Measurements from ENCODE around the gene SERAC1. TPM values are rescaled to one million over a fixed set of nuclear protein-coding genes. Genes with fewer than 3 reads are reported as not detected.
A peak's percentile ranks its signal among the peaks of the same experiment; 100 is the strongest.
"Not testable (repeated sequence)": the region's sequence is repeated elsewhere in the genome, so short reads cannot be mapped to it uniquely, and the experiment has no call there.

Gene SERAC1
- total RNA-seq, 2 donors from 2014 or later, result 2.4 to 3.2 TPM

DNA sequence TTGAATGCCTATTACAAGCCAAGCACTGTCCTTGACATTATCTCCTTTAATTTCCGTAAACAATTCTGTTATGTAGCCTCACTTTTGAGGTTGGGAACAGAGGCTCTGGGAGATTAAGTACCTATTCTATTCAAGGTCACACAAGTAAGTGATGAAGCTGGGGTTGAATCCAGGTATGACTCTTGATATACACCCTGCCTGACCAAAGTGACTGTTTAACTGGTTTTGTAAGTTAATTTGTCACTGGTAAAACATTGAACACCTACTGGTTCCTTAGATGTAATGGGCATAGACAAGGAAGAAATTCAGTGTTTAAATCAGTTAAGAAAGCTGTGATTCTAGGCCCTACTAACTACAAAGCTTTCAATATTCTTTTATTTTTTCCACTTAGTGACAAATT lies 23.0 kb upstream of the SERAC1 start:
- no peaks in the 10 kb centered on the region for H3K4me1 Mint-ChIP-seq

DNA sequence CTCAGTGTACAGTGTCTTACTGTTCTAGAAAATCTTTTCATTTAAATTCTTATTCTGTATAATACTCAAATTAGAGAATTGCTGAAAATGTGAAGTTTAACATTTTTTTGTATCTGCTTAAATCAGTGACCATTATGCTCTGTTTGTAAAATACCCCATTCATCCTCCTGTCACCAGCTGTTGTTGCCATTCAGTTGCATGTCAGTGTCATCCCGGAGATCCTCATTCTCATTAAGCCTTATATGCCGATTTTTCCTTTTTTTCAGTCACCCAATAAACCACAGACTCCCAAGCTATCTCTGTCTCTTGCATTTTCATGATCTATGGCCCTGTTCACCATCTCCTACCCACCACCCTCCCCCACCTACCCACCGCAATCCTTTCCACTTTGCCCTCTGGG lies 20.5 kb upstream of the SERAC1 start:
- no peak for DNase-seq
- peaks cover 3% of the 10 kb centered on the region for H3K4me1 Mint-ChIP-seq
- H3K27ac Mint-ChIP-seq, result no peak overlapping the region
- H3K36me3 Mint-ChIP-seq (ENCODE audit: low read depth), result peaks cover 10% of the 10 kb centered on the region
- H3K9me3 ChIP-seq (ENCODE audit: control insufficient read depth, low read length, poor library complexity, severe bottlenecking), result no peaks in the 10 kb centered on the region
- H3K27me3 Mint-ChIP-seq, result no peaks in the 10 kb centered on the region
- no peak overlapping the region for H3K4me3 Mint-ChIP-seq
- no peak for ATAC-seq

More for the DNA sequence above, 23.0 kb upstream of the SERAC1 start:
- ATAC-seq (no peak), DNase-seq (no peak)
- peak overlapping the region; percentile 19 for H3K27ac Mint-ChIP-seq
- H3K9me3 ChIP-seq (ENCODE audit: control insufficient read depth, low read length, poor library complexity, severe bottlenecking), result no peaks in the 10 kb centered on the region
- H3K27me3 Mint-ChIP-seq, result no peaks in the 10 kb centered on the region
- no peak overlapping the region for H3K4me3 Mint-ChIP-seq
- H3K36me3 Mint-ChIP-seq (ENCODE audit: low read depth), result peaks cover 14% of the 10 kb centered on the region

DNA sequence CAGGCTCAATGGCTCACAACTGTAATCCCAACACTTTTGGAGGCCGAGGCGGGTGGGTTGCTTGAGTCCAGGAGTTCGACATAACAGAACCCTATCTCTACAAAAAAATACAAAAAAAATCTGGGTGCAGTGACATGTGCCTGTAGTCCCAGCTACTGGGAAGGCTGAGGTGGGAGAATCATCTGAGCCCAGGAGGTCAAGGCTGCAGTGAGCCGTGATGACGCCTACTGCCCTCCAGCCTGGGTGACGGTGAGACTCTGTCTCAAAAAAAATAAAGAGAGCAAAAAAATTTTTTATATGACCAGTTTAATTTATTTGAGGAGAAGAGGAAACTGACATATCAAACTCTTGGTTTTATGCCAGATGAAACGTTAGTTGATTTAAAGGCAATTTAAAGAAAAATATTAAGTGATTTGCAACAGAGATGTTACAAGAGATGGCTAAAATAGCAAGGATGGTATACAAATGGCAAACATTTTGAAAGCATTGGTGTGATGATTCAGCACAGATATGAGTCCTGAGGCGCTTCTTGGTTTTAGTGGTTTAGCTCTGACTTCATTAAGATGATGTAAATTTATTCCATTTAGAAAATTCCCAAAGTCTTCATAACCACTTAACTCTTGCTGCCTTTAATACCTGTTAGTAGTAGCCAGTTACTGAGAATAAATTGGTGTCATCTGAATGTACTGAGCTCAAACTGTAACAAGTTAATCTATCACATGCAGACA lies 17.8 kb upstream of the SERAC1 start:
- H3K4me3 Mint-ChIP-seq, result no peak overlapping the region
- peaks cover 6% of the 10 kb centered on the region for H3K36me3 Mint-ChIP-seq (ENCODE audit: low read depth)

DNA sequence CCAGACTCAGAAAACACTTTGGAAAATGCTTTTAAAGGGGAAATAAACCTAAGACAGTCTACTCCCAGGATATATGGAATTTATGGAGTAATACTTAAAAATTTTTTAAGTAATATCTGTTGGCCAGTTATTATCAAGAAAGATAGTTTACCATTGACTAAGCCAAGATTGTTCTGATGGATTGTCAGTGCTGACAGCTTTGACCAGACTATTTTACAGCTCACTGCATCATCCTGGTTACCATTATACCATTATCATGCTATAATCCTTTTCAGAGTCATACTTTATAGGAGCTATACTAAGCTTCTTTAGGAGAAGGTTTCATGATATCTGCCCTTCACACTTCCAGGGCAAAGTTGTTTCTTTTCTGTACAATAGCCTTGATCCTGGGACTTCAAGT lies 16.5 kb upstream of the SERAC1 start:
- H3K9me3 ChIP-seq (ENCODE audit: control insufficient read depth, low read length, poor library complexity, severe bottlenecking), result no peaks in the 10 kb centered on the region
- no peaks in the 10 kb centered on the region for H3K27me3 Mint-ChIP-seq
- H3K4me1 Mint-ChIP-seq, result peaks cover 6% of the 10 kb centered on the region
- ATAC-seq, result no peak
- no peak overlapping the region for H3K4me3 Mint-ChIP-seq
- H3K36me3 Mint-ChIP-seq (ENCODE audit: low read depth), result peaks cover 6% of the 10 kb centered on the region
- H3K27ac Mint-ChIP-seq, result no peak overlapping the region
- DNase-seq, result no peak

More for the DNA sequence above, 17.8 kb upstream of the SERAC1 start:
- DNase-seq, result no peak
- H3K4me1 Mint-ChIP-seq, result peaks cover 3% of the 10 kb centered on the region
- no peak overlapping the region for H3K27ac Mint-ChIP-seq
- no peaks in the 10 kb centered on the region for H3K27me3 Mint-ChIP-seq
- no peaks in the 10 kb centered on the region for H3K9me3 ChIP-seq (ENCODE audit: control insufficient read depth, low read length, poor library complexity, severe bottlenecking)
- no peak for ATAC-seq

DNA sequence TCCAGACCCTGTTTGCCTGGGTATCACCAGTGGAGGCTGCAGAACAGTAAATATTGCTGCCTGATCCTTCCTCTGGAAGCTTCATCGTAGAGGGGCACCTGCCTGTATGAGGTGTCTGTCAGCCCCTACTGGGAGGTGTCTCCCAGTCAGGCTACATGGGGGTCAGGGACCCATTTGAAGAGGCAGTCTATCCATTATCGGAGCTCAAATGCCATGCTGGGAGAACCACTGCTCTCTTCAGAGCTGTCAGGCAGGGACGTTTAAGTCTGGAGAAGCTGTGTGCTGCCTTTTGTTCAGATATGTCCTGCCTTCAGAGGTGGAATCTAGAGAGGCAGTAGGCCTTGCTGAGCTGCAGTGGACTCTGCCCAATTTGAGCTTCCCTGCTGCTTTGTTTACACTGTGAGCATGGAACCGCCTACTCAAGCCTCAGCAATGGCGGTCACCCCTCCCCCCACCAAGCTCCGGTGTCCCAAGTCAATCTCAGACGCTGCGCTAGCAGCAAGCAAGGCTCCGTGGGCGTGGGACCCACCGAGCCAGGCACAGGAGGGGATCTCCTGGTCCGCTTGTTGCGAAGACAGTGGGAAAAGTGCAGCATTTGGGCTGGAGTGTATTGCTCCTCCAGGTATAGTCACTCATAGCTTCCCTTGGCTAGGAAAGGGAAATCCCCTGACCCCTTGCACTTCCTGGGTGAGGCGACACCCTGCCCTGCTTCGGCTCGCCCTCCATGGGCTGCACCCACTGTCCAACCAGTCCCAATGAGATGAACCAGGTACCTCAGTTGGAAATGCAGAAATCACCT lies 15.3 kb upstream of the SERAC1 start:
- H3K9me3 ChIP-seq (ENCODE audit: control insufficient read depth, low read length, poor library complexity, severe bottlenecking); DNase-seq; H3K4me3 Mint-ChIP-seq; H3K27me3 Mint-ChIP-seq; H3K36me3 Mint-ChIP-seq (ENCODE audit: low read depth); H3K27ac Mint-ChIP-seq; ATAC-seq: not testable (repeated sequence)
- peaks cover 16% of the 10 kb centered on the region for H3K4me1 Mint-ChIP-seq

DNA sequence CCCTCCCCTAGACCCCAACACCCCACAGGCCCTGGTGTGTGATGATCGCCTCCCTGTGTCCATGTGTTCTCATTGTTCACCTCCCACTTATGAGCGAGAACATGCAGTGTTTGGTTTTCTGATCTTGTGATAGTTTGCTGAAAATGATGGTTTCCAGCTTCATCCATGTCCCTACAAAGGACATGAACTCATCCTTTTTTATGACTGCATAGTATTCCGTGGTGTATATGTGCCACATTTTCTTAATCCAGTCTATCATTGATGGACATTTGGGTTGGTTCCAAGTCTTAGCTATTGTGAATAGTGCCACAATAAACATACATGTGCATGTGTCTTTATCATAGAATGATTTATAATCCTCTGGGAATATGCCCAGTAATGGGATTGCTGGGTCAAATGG lies 9.7 kb upstream of the SERAC1 start:
- ATAC-seq; H3K4me3 Mint-ChIP-seq; H3K36me3 Mint-ChIP-seq (ENCODE audit: low read depth); H3K9me3 ChIP-seq (ENCODE audit: control insufficient read depth, low read length, poor library complexity, severe bottlenecking); H3K27ac Mint-ChIP-seq; H3K27me3 Mint-ChIP-seq; DNase-seq: not testable (repeated sequence)
- H3K4me1 Mint-ChIP-seq, result peaks cover 18% of the 10 kb centered on the region

DNA sequence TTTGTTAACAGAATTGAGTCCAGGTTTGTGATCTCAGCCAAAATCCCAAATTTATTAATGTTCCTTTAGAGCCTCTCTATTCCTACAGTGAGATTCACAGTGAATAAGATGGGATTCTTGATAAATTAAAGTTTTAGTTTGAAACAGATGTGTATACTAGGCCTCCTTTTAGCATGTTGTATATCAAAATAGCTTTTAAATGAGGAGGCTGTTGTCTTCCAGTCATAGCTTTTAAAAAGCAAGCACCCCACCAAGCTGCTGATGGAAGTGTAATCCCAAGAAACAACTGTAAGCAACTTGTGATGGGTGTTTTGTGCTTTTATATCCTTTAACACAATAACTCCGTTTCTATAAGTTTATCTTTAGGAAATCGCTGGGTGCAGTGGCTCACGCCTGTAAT lies 7.0 kb upstream of the SERAC1 start:
- Mint-ChIP-seq H3K4me3 (no peak overlapping the region), H3K36me3 (ENCODE audit: low read depth) (peaks cover 8% of the 10 kb centered on the region), H3K4me1 (peaks cover 25% of the 10 kb centered on the region), H3K27ac (no peak overlapping the region), H3K27me3 (no peaks in the 10 kb centered on the region)
- no peaks in the 10 kb centered on the region for H3K9me3 ChIP-seq (ENCODE audit: control insufficient read depth, low read length, poor library complexity, severe bottlenecking)
- DNase-seq, result no peak
- no peak for ATAC-seq

DNA sequence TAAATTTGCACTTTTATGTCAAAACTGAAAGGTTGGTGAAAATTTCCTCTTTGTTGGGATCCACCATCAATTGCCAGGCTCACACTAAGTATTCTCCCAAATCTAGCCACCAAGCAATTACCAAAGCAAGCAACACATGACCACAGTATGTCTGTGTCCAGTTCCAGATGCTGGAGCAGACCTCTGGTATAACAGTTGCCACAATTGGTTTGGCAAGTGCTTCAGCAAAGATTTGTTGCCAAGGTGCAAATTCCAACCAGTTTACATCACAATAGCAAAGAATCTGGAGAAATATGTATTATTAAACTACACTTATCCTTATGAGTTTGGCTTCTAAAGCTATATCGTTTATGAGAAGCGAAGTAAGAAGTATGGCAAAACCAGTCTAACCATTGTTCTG lies 6.5 kb upstream of the SERAC1 start:
- H3K27me3 Mint-ChIP-seq, result no peaks in the 10 kb centered on the region
- H3K36me3 Mint-ChIP-seq (ENCODE audit: low read depth), result peaks cover 8% of the 10 kb centered on the region
- H3K27ac Mint-ChIP-seq, result no peak overlapping the region
- H3K4me1 Mint-ChIP-seq, result peaks cover 25% of the 10 kb centered on the region
- no peak overlapping the region for H3K4me3 Mint-ChIP-seq
- DNase-seq, result no peak
- no peaks in the 10 kb centered on the region for H3K9me3 ChIP-seq (ENCODE audit: control insufficient read depth, low read length, poor library complexity, severe bottlenecking)
- no peak for ATAC-seq

DNA sequence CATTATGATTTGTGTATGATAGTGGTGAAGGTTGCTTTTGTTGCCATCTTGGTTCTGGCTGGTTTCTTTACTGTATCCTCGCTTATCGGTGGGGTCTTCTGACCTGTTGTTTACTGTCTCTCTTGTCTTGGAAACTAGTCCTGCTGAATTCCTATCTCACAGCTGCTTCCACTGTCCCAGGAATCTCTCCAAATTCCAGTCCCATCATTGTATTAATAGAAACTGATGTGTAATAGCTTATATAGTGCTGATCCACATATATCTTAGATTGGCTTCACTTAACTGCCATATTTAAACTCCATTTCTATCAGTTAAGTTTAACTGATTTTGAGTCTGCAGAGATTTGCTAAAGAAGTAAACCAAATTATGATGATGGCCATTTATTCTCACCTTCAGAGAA lies 6.0 kb upstream of the SERAC1 start:
- no peak for DNase-seq
- no peaks in the 10 kb centered on the region for H3K27me3 Mint-ChIP-seq
- no peak overlapping the region for H3K4me3 Mint-ChIP-seq
- H3K9me3 ChIP-seq (ENCODE audit: control insufficient read depth, low read length, poor library complexity, severe bottlenecking), result no peaks in the 10 kb centered on the region
- H3K36me3 Mint-ChIP-seq (ENCODE audit: low read depth), result peaks cover 8% of the 10 kb centered on the region
- peaks cover 23% of the 10 kb centered on the region for H3K4me1 Mint-ChIP-seq
- no peak overlapping the region for H3K27ac Mint-ChIP-seq
- ATAC-seq, result no peak

DNA sequence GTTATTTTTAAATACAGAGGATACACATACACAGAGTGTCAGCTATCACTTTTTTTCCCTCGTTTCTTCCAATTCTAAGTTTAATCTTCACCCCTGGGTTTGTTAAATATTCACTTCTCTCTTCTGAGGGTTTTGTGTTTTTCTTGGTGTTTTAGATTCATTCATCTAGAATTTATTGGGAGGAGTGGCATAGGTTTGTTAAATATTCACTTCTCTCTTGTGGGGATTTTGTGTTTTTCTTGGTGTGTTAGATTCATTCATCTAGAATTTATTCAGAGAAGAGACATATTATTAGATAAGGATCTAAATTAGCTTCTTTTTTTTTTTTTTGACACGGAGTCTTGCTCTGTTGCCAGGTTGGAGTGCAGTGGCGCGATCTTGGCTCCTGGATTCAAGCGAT lies 3.9 kb upstream of the SERAC1 start:
- DNase-seq (no peak), ATAC-seq (no peak)
- no peaks in the 10 kb centered on the region for H3K9me3 ChIP-seq (ENCODE audit: control insufficient read depth, low read length, poor library complexity, severe bottlenecking)
- Mint-ChIP-seq H3K4me3 (no peak overlapping the region), H3K27me3 (no peaks in the 10 kb centered on the region), H3K4me1 (peaks cover 18% of the 10 kb centered on the region), H3K36me3 (ENCODE audit: low read depth) (peaks cover 8% of the 10 kb centered on the region), H3K27ac (peak overlapping the region; percentile 41)

DNA sequence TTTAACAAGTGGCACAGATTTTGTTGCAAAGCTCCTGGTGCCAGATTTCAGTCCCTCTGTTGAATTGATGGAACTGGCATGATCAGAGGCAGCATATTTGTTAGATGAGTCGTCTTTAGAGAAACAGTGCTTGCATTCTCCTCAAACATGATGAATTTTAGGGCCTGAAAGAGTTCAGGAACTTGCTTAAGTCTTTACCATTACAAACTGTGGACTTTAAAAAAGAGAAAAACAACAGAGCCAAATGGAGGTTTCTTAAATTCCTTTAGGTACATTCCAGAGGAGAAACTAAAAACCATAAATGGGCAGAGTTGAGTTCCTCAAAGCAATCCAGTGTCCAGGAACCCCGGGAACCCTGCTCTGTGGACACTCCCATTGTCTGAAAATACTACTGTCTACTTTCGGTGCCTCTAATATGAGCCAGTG lies 2.6 kb upstream of the SERAC1 start:
- Mint-ChIP-seq H3K36me3 (ENCODE audit: low read depth) (peaks cover 11% of the 10 kb centered on the region), H3K27me3 (no peaks in the 10 kb centered on the region), H3K4me3 (no peak overlapping the region), H3K27ac (peak overlapping the region; percentile 41), H3K4me1 (peaks cover 23% of the 10 kb centered on the region)
- ATAC-seq (no peak), DNase-seq (no peak)
- H3K9me3 ChIP-seq (ENCODE audit: control insufficient read depth, low read length, poor library complexity, severe bottlenecking), result no peaks in the 10 kb centered on the region

DNA sequence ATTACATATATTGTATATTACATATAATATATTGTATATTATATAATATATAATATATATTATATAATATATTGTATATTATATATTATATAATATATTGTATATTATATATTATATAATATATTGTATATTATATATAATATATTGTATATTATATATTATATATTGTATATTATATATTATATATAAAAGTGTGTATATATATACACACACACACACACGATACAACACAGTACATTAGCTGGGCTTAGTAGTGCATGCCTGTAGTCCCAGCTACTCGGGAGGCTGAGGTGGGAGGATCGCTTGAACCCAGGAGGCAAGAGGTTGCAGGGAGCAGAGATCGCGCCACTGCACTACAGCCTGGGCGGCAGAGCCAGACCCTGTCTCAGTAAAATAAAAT lies 1.6 kb upstream of the SERAC1 start:
- H3K27ac Mint-ChIP-seq; H3K27me3 Mint-ChIP-seq; H3K9me3 ChIP-seq (ENCODE audit: control insufficient read depth, low read length, poor library complexity, severe bottlenecking); DNase-seq; ATAC-seq; H3K4me3 Mint-ChIP-seq: not testable (repeated sequence)
- peaks cover 13% of the 10 kb centered on the region for H3K36me3 Mint-ChIP-seq (ENCODE audit: low read depth)
- H3K4me1 Mint-ChIP-seq, result peaks cover 29% of the 10 kb centered on the region

DNA sequence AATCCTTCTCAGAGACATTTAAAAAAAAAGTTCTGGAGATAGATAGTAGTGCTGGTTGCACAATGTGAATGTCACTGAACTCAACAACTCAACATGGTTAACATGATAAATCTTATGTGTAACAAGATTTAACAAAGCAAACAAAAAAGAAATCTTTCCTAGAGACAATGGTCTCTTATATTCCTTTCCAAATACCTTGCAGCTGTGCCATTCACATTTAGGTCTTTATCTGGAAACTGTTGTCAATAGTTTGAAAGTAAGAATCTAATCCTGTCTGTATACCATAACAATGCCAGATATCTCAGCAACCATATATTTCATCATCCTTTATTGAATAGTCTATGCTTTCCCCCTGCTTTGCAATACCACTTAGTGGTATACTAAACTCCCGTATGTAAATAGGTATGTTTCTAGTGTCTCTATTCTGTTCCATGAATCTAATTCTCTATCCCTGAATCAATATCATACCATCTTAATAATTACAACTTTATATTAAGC lies 2.1 kb downstream of the SERAC1 start:
- ATAC-seq (no peak), DNase-seq (no peak)
- H3K9me3 ChIP-seq (ENCODE audit: control insufficient read depth, low read length, poor library complexity, severe bottlenecking), result no peaks in the 10 kb centered on the region
- H3K36me3 Mint-ChIP-seq (ENCODE audit: low read depth), result peaks cover 7% of the 10 kb centered on the region
- peaks cover 21% of the 10 kb centered on the region for H3K4me1 Mint-ChIP-seq
- H3K27ac Mint-ChIP-seq, result peak overlapping the region; percentile 89
- no peaks in the 10 kb centered on the region for H3K27me3 Mint-ChIP-seq
- H3K4me3 Mint-ChIP-seq, result no peak overlapping the region
